Lower leg skin (tissue), 4 donors: ENCODE results near the gene HBG2. TPM values are rescaled to one million over a fixed set of nuclear protein-coding genes. Genes with fewer than 3 reads are reported as not detected.

Experiments used
- DNase-seq, 2 donors: peaks; one replicate each; pipeline ENCODE4 v3.0.0-alpha.2; 2019; ENCODE audit warnings: low spot score in 2 of 2
- H3K4me3 ChIP-seq: fragments of 200-600 bp; sonication (generic); 2 replicates; pipeline ENCODE4 v1.5.1; 2017; ENCODE audit warnings: mild to moderate bottlenecking, low read depth; ENCODE audit not compliant: poor library complexity, severe bottlenecking
- CTCF ChIP-seq, 3 donors: fragments of 450-650 bp; IDR thresholded peaks; one replicate each; pipeline ENCODE4 v1.5.1; 2016; ENCODE audit warnings: antibody characterized with exemption in 3 of 3, mild to moderate bottlenecking in 3 of 3, moderate library complexity in 2 of 3
- POLR2A ChIP-seq, 2 donors: fragments of 450-650 bp; IDR thresholded peaks; one replicate each; pipeline ENCODE4 v1.6.1; 2016 to 2017; ENCODE audit warnings: antibody characterized with exemption in 2 of 2, mild to moderate bottlenecking in 1 of 2, moderate library complexity in 1 of 2
- WGBS, 2 donors: methylation state at CpG; one replicate each; pipeline ENCODE4 v1.1.5; 2018; 5-methylcytosine and 5-hydroxymethylcytosine counted together
- intact Hi-C: fragments of 100-400 bp; cut with DNase I; formaldehyde crosslinking; loops from one replicate; pipeline ENCODE4 v1.15.0; 2023; ENCODE audit warnings: low total_unique reads
- total RNA-seq, 4 donors: library from RNA; depleted of rRNA; stranded (reverse); fragments of >200 nt; gene quantifications; one replicate each; pipeline ENCODE4 v1.1.0, GENCODE V29; 2016

HBG2 gene
- total RNA-seq, 4 donors from 2014 or later: not detected

- H3K4me3 ChIP-seq: no peak overlapping the region
- no peak for TF ChIP-seq POLR2A (IDR thresholded peaks at IDR 0.05)
- TF ChIP-seq CTCF (IDR thresholded peaks at IDR 0.05): no peak
- DNase-seq: no peak
- intact Hi-C loops: no loop called here
- WGBS, 2 donors: 78 to 79% methylated on average over 4 of the region's 4 CpGs
These were observed 10.8 kb downstream of the HBG2 start for GRCh38 chr11:5243816-5244180.

- H3K4me3 ChIP-seq: no peak overlapping the region
- no peak for DNase-seq
- no peak for TF ChIP-seq CTCF (IDR thresholded peaks at IDR 0.05)
- 69 to 75% methylated on average over 7 of the region's 7 CpGs for WGBS, 2 donors
- intact Hi-C loops: no loop called here
These were observed 11.4 kb downstream of the HBG2 start for GRCh38 chr11:5242933-5243815.

GRCh38 chr11:5242208-5242607, 12.4 kb downstream of the HBG2 start:
- no peak for DNase-seq
- no peak overlapping the region for H3K4me3 ChIP-seq
- WGBS, 2 donors: 67 to 75% methylated on average over 2 of the region's 2 CpGs
- TF ChIP-seq POLR2A (IDR thresholded peaks at IDR 0.05) (no peak), CTCF (IDR thresholded peaks at IDR 0.05) (no peak)
- intact Hi-C loops: no loop called here

GRCh38 chr11:5241458-5241857, 13.1 kb downstream of the HBG2 start:
- WGBS, 2 donors: 66% methylated on average over 3 of the region's 3 CpGs
- TF ChIP-seq CTCF (IDR thresholded peaks at IDR 0.05): no peak
- no peak for TF ChIP-seq POLR2A (IDR thresholded peaks at IDR 0.05)
- no peak for DNase-seq
- intact Hi-C loops: no loop called here
- no peak overlapping the region for H3K4me3 ChIP-seq

- DNase-seq: no peak
These were observed 14.1 kb downstream of the HBG2 start for GRCh38 chr11:5240458-5240857.

More at GRCh38 chr11:5240458-5240857, 14.1 kb downstream of the HBG2 start:
- WGBS, 2 donors: 51 to 56% methylated on average over 2 of the region's 2 CpGs
- no peak overlapping the region for H3K4me3 ChIP-seq
- intact Hi-C loops: no loop called here
- TF ChIP-seq POLR2A (IDR thresholded peaks at IDR 0.05) (no peak), CTCF (IDR thresholded peaks at IDR 0.05) (no peak)
